Pancreas (tissue), 10 donors: ENCODE results near the gene ZBTB7A. TPM values are rescaled to one million over a fixed set of nuclear protein-coding genes. Genes with fewer than 3 reads are reported as not detected.

Experiments used
- ATAC-seq, 4 donors: fragments of 200-7000 bp; cut with Tn5 transposase; one replicate each; pipeline versions ENCODE4 v1.8.0 to v1.9.1; 2020; ENCODE audit warnings: mild to moderate bottlenecking in 4 of 4, moderate library complexity in 4 of 4
- DNase-seq, 6 donors: peaks; one replicate each; pipeline ENCODE4 v3.0.0-alpha.2; 2020
- FAIRE-seq: peaks from 2 replicates; lab custom pipeline; 2012; peaks lifted over from hg19 to GRCh38; lab: Jason Lieb, UNC
- H3K27ac ChIP-seq, 4 donors: fragments of 200-600 bp; sonication (generic); 1 replicate in 3 of 4; 2 replicates in 1 of 4; pipeline versions ENCODE4 v1.5.0 to v1.8.0; 2020
- H3K27me3 ChIP-seq, 4 donors: fragments of 200-600 bp; one replicate each; pipeline ENCODE4 v1.8.0; 2021
- H3K36me3 ChIP-seq, 3 donors: fragments of 200-600 bp; sonication (generic) in 1 of 3; one replicate each; pipeline versions ENCODE4 v1.5.0 to v1.8.0; 2020 to 2021
- H3K4me1 ChIP-seq, 3 donors: fragments of 200-600 bp; one replicate each; pipeline ENCODE4 v1.8.0; 2021
- H3K4me3 ChIP-seq, 4 donors: fragments of 200-600 bp; sonication (generic) in 2 of 4; one replicate each; pipeline versions ENCODE4 v1.5.0 to v1.8.0; 2020 to 2021
- H3K9me3 ChIP-seq, 4 donors: fragments of 200-600 bp; one replicate each; pipeline ENCODE4 v1.8.0; 2021
- WGBS, 2 donors: extraction: QIAGEN DNeasy Blood & Tissue Kit; methylation state at CpG; one replicate each; pipeline ENCODE4 v1.1.7; 2013; 5-methylcytosine and 5-hydroxymethylcytosine counted together
- intact Hi-C, 3 donors: fragments of 100-400 bp; cut with DNase I; formaldehyde crosslinking; loops; one replicate each; pipeline versions ENCODE4 v1.11.1 to v1.14.2; 2022
- polyA plus RNA-seq, 2 donors: library from polyadenylated mRNA; stranded (reverse); fragments of 200-250 nt; gene quantifications; one replicate each; pipeline ENCODE4 v1.2.3, GENCODE V29; 2013
- total RNA-seq, 6 donors: library from RNA; stranded (reverse); fragmentation: NEBNext Ultra II Directional in 4 of 6; extraction: Animal tissue kit (Norgen Biotek cat#: 25700) in 4 of 6; gene quantifications; one replicate each; pipeline versions ENCODE4 v1.2.1 to v1.2.4, GENCODE V29; 2021 to 2023
- TF ChIP-seq, protein P1 (sequence below), 4 donors: fragments of 200-600 bp; sonication (generic) in 3 of 4; IDR thresholded peaks; one replicate each; pipeline versions ENCODE4 v1.5.0 to v1.8.0; 2021; ENCODE audit warnings: antibody characterized with exemption in 4 of 4
- donor health status: healthy with polysubstance abuse.
- donor health status: DM: no; HTN: no; CAD: no; lungs with moderate emphysema.
- donor health status: DM: no; HTN: no; CAD: no.
- donor health status: control.
- donor health status: control.
- donor health status: Bipolar disorder and iron deficiency.
- donor health status: DM: yes; HTN: yes; CAD: no.
- donor health status: DM: no; HTN: no; CAD: no.
- donor health status: DM: no; HTN: no; CAD: no.
- donor health status: DM: yes; HTN: yes; CAD: no.

Gene ZBTB7A
- total and polyA plus RNA-seq, 8 donors = 6.1 to 25.0 (median 13.2) TPM

DNA sequence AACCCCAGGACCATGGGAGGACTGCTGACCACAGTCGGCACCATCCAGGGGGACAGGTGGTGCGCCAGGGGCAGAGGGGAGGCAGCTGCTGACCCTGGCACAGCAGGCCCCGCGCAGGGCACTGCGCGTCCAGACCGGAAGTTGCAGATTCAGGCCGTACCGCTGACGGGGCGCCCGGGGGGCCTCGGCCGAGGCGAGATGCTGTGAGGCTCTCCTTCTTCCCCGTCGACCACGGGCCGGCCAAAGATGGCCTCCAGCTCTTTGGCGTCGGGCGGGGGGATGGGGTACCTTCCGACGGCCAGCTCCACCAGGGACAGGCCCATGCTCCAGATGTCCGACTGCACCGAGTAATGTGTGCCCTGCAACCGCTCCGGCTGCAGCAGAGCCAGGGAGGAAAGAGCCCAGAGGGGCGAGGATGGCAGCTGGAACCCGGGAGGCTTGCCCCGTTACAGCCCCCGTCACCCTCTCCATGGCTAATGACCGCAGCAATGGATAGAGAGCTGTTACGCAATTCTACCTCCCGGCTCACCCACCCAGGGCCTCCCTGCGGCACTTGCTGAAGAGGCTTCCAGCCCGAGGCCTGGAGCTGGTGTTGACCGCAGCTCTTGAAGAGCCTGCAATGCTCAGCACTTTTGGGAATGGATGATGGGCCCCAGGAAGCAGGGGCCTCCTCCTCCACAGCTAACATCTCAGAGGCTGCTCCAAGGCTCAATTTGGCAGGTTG is 32.5 kb upstream of the ZBTB7A start:
- 93 to 94% methylated on average over 37 to 38 of the region's 38 CpGs for WGBS, 2 donors
- TF ChIP-seq, protein P1, sequence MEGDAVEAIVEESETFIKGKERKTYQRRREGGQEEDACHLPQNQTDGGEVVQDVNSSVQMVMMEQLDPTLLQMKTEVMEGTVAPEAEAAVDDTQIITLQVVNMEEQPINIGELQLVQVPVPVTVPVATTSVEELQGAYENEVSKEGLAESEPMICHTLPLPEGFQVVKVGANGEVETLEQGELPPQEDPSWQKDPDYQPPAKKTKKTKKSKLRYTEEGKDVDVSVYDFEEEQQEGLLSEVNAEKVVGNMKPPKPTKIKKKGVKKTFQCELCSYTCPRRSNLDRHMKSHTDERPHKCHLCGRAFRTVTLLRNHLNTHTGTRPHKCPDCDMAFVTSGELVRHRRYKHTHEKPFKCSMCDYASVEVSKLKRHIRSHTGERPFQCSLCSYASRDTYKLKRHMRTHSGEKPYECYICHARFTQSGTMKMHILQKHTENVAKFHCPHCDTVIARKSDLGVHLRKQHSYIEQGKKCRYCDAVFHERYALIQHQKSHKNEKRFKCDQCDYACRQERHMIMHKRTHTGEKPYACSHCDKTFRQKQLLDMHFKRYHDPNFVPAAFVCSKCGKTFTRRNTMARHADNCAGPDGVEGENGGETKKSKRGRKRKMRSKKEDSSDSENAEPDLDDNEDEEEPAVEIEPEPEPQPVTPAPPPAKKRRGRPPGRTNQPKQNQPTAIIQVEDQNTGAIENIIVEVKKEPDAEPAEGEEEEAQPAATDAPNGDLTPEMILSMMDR (IDR thresholded peaks at IDR 0.05) = no peak
- Histone ChIP-seq H3K4me3 (no peak overlapping the region), H3K4me1 (no peaks in the 10 kb centered on the region), H3K27me3 (no peaks in the 10 kb centered on the region), H3K27ac (no peak overlapping the region), H3K36me3 (peaks cover 0 to 21% (median 12%) of the 10 kb centered on the region in 3 donors), H3K9me3 (no peaks in the 10 kb centered on the region)
- ATAC-seq = peak in 1 of 4 donors; percentile 35
- DNase-seq = peak in 2 of 6 donors; percentile 18 to 63
- no peak for FAIRE-seq
- intact Hi-C loops = no loop called here

DNA sequence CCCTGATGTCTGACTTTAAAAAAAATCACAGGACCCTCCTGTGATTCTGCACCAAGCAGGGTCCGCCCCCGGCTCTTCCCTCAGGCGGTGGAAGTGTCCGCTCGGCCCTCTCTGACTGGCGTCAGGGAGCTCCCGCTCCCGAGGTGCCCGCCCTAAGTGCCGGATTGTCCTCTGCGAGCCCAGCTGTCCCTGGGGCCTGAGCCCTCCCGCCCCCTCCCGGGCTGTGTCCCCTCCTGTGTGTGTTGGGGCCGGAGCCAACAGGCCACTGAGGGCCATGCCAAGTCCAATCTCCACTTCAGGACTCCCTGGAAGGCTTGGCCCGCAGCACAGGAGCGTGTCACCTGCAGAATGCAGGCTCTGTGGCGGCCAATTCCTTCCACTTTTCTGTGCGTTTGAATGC is 31.8 kb upstream of the ZBTB7A start:
- Histone ChIP-seq H3K36me3 (peaks cover 0 to 21% (median 15%) of the 10 kb centered on the region in 3 donors), H3K4me3 (no peak overlapping the region), H3K27me3 (no peaks in the 10 kb centered on the region), H3K27ac (no peak overlapping the region), H3K4me1 (no peaks in the 10 kb centered on the region), H3K9me3 (no peaks in the 10 kb centered on the region)
- WGBS, 2 donors = 94% methylated on average over 18 of the region's 18 CpGs
- FAIRE-seq (no peak), DNase-seq (peak in 1 of 6 donors; percentile 24), ATAC-seq (no peak)
- intact Hi-C loops = no loop called here
- TF ChIP-seq, protein P1 (IDR thresholded peaks at IDR 0.05) = no peak

DNA sequence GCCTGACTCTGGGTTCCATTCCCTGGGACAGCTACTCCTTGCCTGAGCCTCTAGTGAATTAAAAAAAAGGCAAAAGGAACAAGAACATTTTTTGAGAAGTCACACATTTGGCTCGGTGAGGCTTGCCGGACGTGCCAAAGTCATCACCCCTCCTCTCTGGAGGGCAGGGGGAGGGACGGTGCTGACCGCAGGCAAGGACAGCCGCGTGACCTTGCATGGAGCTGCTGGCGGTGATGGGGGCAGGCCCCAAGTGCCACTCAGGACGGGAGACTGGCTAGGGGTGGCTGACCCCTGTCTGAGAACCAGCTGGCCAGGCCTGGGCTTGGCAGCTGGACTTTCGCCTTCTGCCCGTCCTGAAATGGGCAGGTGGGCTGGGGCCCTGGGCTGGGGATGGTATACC is 30.8 kb upstream of the ZBTB7A start:
- H3K4me1 ChIP-seq = no peaks in the 10 kb centered on the region
- no peak overlapping the region for H3K4me3 ChIP-seq
- TF ChIP-seq, protein P1 (IDR thresholded peaks at IDR 0.05) = no peak
- ATAC-seq (peak in 2 of 4 donors; percentile 11 to 13), FAIRE-seq (no peak), DNase-seq (peak in 2 of 6 donors; percentile 24 to 52)
- H3K36me3 ChIP-seq = peaks cover 0 to 21% (median 15%) of the 10 kb centered on the region in 3 donors
- no peaks in the 10 kb centered on the region for H3K9me3 ChIP-seq
- no peak overlapping the region for H3K27ac ChIP-seq
- intact Hi-C loops = no loop called here
- 83 to 84% methylated on average over 11 of the region's 11 CpGs for WGBS, 2 donors
- no peaks in the 10 kb centered on the region for H3K27me3 ChIP-seq

DNA sequence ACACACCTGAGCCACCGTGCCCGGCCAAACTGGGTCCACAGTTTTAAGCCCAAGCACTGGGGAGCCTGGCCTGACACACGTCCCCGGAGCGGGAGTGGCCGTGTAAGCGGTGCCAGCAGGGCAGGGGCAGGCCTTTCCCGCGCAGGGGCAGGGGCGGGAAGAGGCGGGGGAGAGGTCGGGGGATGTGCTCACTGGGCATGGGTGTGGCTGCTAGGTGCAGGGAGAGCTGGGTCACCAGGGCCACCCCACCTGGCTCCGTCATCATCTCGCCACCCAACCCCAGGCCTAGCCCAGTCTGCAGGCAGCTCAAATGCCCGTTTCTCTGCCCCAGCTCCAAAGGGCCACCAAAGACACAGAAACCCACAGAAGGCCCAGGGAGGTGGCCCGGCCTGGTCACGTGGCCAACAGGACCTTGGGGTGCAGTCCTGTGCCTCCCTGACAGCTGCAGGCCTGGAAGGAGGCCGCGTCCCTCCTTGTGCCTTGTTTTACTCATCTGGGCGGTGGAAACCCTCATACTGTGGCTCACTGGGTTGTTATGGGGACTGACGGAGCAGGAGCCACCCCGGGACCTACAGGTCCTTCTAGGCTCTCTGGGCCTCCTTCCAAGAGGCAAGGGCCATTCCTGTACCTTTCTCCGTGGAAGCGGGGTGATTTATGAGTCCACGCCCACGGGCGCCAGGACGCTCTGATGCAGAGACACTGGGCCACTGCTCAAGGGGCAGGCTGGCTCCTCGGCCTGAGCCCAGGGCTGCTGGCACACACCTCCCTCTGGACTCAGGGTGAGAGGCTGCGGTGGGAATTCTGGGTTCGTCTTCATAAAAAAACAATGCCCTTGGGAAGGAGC is 29.6 kb upstream of the ZBTB7A start:
- DNase-seq = peak in 1 of 6 donors; percentile 67

More for the DNA sequence above, 29.6 kb upstream of the ZBTB7A start:
- H3K9me3 ChIP-seq = no peaks in the 10 kb centered on the region
- H3K27me3 ChIP-seq = no peaks in the 10 kb centered on the region
- peaks cover 0 to 18% (median 9%) of the 10 kb centered on the region in 3 donors for H3K36me3 ChIP-seq
- H3K4me3 ChIP-seq = no peak overlapping the region
- FAIRE-seq = no peak
- no peaks in the 10 kb centered on the region for H3K4me1 ChIP-seq
- H3K27ac ChIP-seq = no peak overlapping the region
- TF ChIP-seq, protein P1 (IDR thresholded peaks at IDR 0.05) = no peak
- peak in 2 of 4 donors; percentile 12 to 50 for ATAC-seq
- intact Hi-C loops = no loop called here
- 92% methylated on average over 31 of the region's 31 CpGs for WGBS, 2 donors
